ENCODE data around the gene ICE1.

DNA sequence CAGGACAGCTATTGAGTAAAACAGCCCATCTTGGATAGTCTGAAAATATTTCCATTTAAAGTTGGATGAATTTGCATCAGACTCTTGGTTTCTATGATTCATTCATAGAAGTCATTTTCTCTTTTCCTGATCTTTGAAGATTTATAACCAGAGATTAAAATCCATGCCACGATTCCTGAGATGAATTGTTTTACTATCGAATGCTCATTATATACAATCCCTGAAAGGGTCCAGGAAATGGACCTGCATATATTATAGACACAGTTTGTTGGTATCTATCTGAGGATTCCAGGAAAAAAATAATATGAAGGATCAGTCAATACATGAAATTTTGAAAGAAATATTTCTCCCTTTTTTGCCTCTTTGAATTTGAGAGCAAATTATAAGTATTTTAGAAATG lies 99.0 kb downstream of the ICE1 start:
- TF ChIP-seq POLR2AphosphoS5 (IDR thresholded peaks at IDR 0.05; ENCODE audit: low read depth) (no peak), CTCF (IDR thresholded peaks at IDR 0.05; ENCODE audit: insufficient read depth, low read length) (no peak), GABPA (IDR thresholded peaks at IDR 0.05; ENCODE audit: low read depth) (no peak), REST (IDR thresholded peaks at IDR 0.05; ENCODE audit: insufficient replicate concordance, low read depth) (no peak)

All from HL-60 (cell line).